Measurements from ENCODE around the gene ZNRF2. TPM values are rescaled to one million over a fixed set of nuclear protein-coding genes. Genes with fewer than 3 reads are reported as not detected.

ZNRF2 gene
- total and polyA plus RNA-seq, 2 of the 13 experiments (the other 11 are each of a cell fraction or from before 2014, with no cell fraction given) = 3.5 to 7.7 TPM

- no peak for TF ChIP-seq KIAA2018 (CRISPR knock-in tag; IDR thresholded peaks at IDR 0.05; ENCODE audit: borderline replicate concordance)
- TF ChIP-seq CBFB (CRISPR knock-in tag; IDR thresholded peaks at IDR 0.05) = no peak
- TF ChIP-seq ZNF274 (CRISPR knock-in tag; IDR thresholded peaks at IDR 0.05) = no peak
- TF ChIP-seq IKZF1 (IDR thresholded peaks at IDR 0.05) = no peak
- TF ChIP-seq ONECUT2 (CRISPR knock-in tag; IDR thresholded peaks at IDR 0.05) = no peak
Observed at GRCh38 chr7:30349816-30350215, 65.4 kb downstream of the ZNRF2 start (continued).

GRCh38 chr7:30351286-30351685 lies 66.9 kb downstream of the ZNRF2 start:
- H2AFZ ChIP-seq (ENCODE audit: low read length) = no peak overlapping the region
- intact Hi-C loops (cut with micrococcal nuclease; ENCODE audit: unreplicated experiment) = no loop called here
- WGBS (ENCODE audit: low lambda C conversion rate) = 93% methylated on average over 4 of the region's 4 CpGs
- TF ChIP-seq ZFP36 (IDR thresholded peaks at IDR 0.05; ENCODE audit: borderline replicate concordance, low read depth, low read length, partially characterized antibody) = no peak
- TF ChIP-seq ZFP36L2 (CRISPR knock-in tag; IDR thresholded peaks at IDR 0.05) = no peak
- TF ChIP-seq SKI (IDR thresholded peaks at IDR 0.05; ENCODE audit: partially characterized antibody) = no peak
- no peak for TF ChIP-seq ZBTB42 (CRISPR knock-in tag; IDR thresholded peaks at IDR 0.05)
- TF ChIP-seq ZNF878 (CRISPR knock-in tag; IDR thresholded peaks at IDR 0.05) = no peak
- TF ChIP-seq FOXK2 (IDR thresholded peaks at IDR 0.05) = no peak
- no peak for TF ChIP-seq ARID5B (CRISPR knock-in tag; IDR thresholded peaks at IDR 0.05)
- TF ChIP-seq MTA1 (CRISPR knock-in tag; IDR thresholded peaks at IDR 0.05; ENCODE audit: borderline replicate concordance) = no peak
- no peak for TF ChIP-seq CHCHD3 (CRISPR knock-in tag; IDR thresholded peaks at IDR 0.05)

More at GRCh38 chr7:30351286-30351685, 66.9 kb downstream of the ZNRF2 start:
- Histone ChIP-seq H3K4me2 (ENCODE audit: low read depth, low read length) (no peak overlapping the region), H3K36me3 (replicated peaks in 1 of 2; ENCODE audit: control insufficient read depth in 1 of 2, insufficient read depth in 2 of 2, low read length in 2 of 2) (no peaks in the 10 kb centered on the region), H3K4me1 (ENCODE audit: insufficient read depth, low read length) (peaks cover 13% of the 10 kb centered on the region; the same call in 1 of the 2 replicates), H3K27ac (ENCODE audit: extremely low read length, insufficient read depth, low read length) (no peak overlapping the region), H3K79me2 (ENCODE audit: insufficient read depth, low read length) (peaks cover 7% of the 10 kb centered on the region), H3K27me3 (ENCODE audit: control insufficient read depth in 1 of 2, insufficient read depth in 2 of 2, low read length in 2 of 2) (no peaks in the 10 kb centered on the region), H4K20me1 (ENCODE audit: insufficient read depth, low read length) (no peaks in the 10 kb centered on the region), H3K9me3 (ENCODE audit: low read length) (no peaks in the 10 kb centered on the region), H3K9ac (ENCODE audit: insufficient read depth, low read depth, low read length) (no peak overlapping the region), H3K4me3 (replicated peaks in 1 of 3; ENCODE audit: insufficient read depth in 1 of 3, low read depth in 2 of 3, low read length in 3 of 3) (no peak overlapping the region)
- DNase-seq (ENCODE audit: low spot score) (no peak), FAIRE-seq (no peak), ATAC-seq (no peak)
- in situ Hi-C loops (cut with HindIII; ENCODE audit: extremely low pct_ligation_motif_present, low pct_unique_long_range_greater_than_20kb) = no loop called here
- ChIA-PET CTCF (ENCODE audit: low intra/inter-chr PET ratio, low total read pairs) (no interaction called here), POLR2A (no interaction called here)
- no TSS peak for BruUV-seq (replicated peaks)

All from HepG2 (cell line).